Upper lobe of right lung (tissue), 1 donor: ENCODE data around the gene KRTAP10-12. TPM values are rescaled to one million over a fixed set of nuclear protein-coding genes. Genes with fewer than 3 reads are reported as not detected.

ENCODE experiments used
- ATAC-seq: fragments of 200-7000 bp; cut with Tn5 transposase; one replicate; pipeline ENCODE4 v1.9.1; 2020; ENCODE audit warnings: mild to moderate bottlenecking, moderate library complexity
- DNase-seq: peaks from one replicate; pipeline ENCODE4 v3.0.0-alpha.2; 2020
- H3K27ac ChIP-seq: fragments of 200-600 bp; one replicate; pipeline ENCODE4 v1.8.0; 2022
- H3K27me3 ChIP-seq: fragments of 200-600 bp; one replicate; pipeline ENCODE4 v1.8.0; 2022; ENCODE audit warnings: mild to moderate bottlenecking
- H3K36me3 ChIP-seq: fragments of 200-600 bp; one replicate; pipeline ENCODE4 v1.8.0; 2022
- H3K4me1 ChIP-seq: fragments of 200-600 bp; one replicate; pipeline ENCODE4 v1.8.0; 2022
- H3K4me3 ChIP-seq: fragments of 200-600 bp; one replicate; pipeline ENCODE4 v1.8.0; 2022; ENCODE audit warnings: mild to moderate bottlenecking
- H3K9me3 ChIP-seq: fragments of 200-600 bp; one replicate; pipeline ENCODE4 v1.8.0; 2022
- CTCF ChIP-seq: fragments of 200-600 bp; IDR thresholded peaks from one replicate; pipeline ENCODE4 v1.8.0; 2022; ENCODE audit warnings: antibody characterized with exemption
- intact Hi-C: fragments of 100-400 bp; cut with DNase I; formaldehyde crosslinking; loops from one replicate; pipeline ENCODE4 v1.11.0; 2022
- total RNA-seq: library from RNA; stranded (reverse); fragmentation: NEBNext Ultra II Directional; extraction: Animal tissue kit (Norgen Biotek cat#: 25700); gene quantifications from one replicate; pipeline ENCODE4 v1.2.1, GENCODE V29; 2021
- donor health status: DM: no; HTN: yes; CAD: no; lungs with severe emphysema.

The KRTAP10-12 gene
- total RNA-seq, 1 donor from 2014 or later: not detected

GRCh38 chr21:44714905-44715304 is 17.9 kb downstream of the KRTAP10-12 start:
- DNase-seq (no peak), ATAC-seq (no peak)
- Histone ChIP-seq H3K4me1 (peaks cover 3% of the 10 kb centered on the region), H3K27ac (no peak overlapping the region), H3K9me3 (no peaks in the 10 kb centered on the region), H3K27me3 (peaks cover 38% of the 10 kb centered on the region), H3K36me3 (no peaks in the 10 kb centered on the region), H3K4me3 (no peak overlapping the region)
- TF ChIP-seq CTCF: no peak
- intact Hi-C loops: no loop called here

DNA sequence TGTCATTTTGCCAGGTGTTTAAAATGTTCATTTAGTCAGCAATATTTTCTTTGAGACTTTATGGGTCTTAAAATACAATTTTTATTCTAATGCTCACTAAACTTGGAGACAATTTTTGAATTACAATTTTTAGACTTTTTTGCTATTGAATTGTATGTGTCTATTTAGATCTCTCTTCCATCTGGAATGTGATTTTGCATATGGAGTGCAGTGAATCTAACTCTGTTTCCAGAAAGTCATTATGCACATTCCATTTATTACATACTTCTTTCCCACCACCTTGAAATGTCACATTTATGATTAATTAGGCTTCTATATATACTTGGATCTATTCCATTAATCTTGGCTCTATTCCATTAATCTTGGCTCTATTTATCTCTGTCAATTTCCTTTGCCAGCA is 20.0 kb downstream of the KRTAP10-12 start:
- Histone ChIP-seq H3K36me3 (no peaks in the 10 kb centered on the region), H3K9me3 (no peaks in the 10 kb centered on the region), H3K27ac (no peak overlapping the region), H3K4me3 (no peak overlapping the region), H3K4me1 (no peaks in the 10 kb centered on the region), H3K27me3 (peaks cover 31% of the 10 kb centered on the region)
- DNase-seq: no peak
- no peak for TF ChIP-seq CTCF
- no peak for ATAC-seq
- intact Hi-C loops: no loop called here

- Histone ChIP-seq H3K9me3 (no peaks in the 10 kb centered on the region), H3K4me1 (no peaks in the 10 kb centered on the region), H3K27me3 (peaks cover 28% of the 10 kb centered on the region), H3K27ac (no peak overlapping the region), H3K36me3 (no peaks in the 10 kb centered on the region), H3K4me3 (no peak overlapping the region)
- intact Hi-C loops: no loop called here
- TF ChIP-seq CTCF: no peak
- DNase-seq: no peak
- ATAC-seq: no peak
These were observed 21.1 kb downstream of the KRTAP10-12 start for GRCh38 chr21:44718093-44718492.

DNA sequence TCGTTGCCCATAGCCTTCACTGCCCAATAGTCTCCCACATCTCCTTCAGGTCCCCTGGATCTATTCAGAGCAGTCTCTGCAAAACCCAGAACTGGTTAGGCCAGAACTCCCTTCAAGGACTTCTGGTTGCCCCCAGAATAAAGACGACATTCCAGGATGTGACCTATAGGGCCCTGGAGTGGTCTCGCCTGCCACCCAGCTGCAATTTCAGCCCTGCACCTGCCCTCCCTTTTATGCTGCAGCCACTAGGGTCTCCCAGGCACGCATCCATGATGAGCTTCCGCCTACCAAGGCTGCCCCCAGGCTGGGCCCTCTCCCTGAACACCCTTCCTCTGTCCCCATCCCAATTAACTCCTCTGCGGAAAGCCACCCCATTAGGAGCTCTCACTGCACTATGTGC is 21.6 kb downstream of the KRTAP10-12 start:
- H3K4me1 ChIP-seq: no peaks in the 10 kb centered on the region
- no peak for TF ChIP-seq CTCF
- intact Hi-C loops: no loop called here
- no peak for ATAC-seq
- H3K4me3 ChIP-seq: no peak overlapping the region
- peaks cover 28% of the 10 kb centered on the region for H3K27me3 ChIP-seq
- DNase-seq: peak; percentile 59
- H3K36me3 ChIP-seq: no peaks in the 10 kb centered on the region
- H3K9me3 ChIP-seq: no peaks in the 10 kb centered on the region
- H3K27ac ChIP-seq: no peak overlapping the region

DNA sequence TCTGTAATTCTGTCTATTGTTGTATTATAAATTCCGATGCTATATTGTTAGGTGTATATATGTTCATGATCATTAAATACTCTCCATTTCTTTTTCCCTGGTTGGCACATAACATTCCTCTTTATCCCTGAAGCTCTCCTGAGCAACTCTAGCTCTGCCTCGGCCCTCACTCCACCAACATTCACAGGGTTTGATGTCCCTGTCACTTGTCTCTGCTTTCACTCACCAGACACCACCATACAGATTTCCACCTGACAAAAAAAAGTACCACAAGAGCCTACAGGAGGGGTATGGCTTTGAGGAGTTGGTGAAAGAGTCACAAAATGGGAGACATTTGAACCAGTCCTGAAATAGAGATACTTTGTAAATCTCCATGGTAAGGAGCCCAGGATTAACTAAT is 23.2 kb downstream of the KRTAP10-12 start:
- Histone ChIP-seq H3K4me1 (no peaks in the 10 kb centered on the region), H3K4me3 (no peak overlapping the region), H3K9me3 (no peaks in the 10 kb centered on the region), H3K27me3 (peaks cover 39% of the 10 kb centered on the region), H3K36me3 (no peaks in the 10 kb centered on the region), H3K27ac (no peak overlapping the region)
- TF ChIP-seq CTCF: no peak
- ATAC-seq: no peak
- DNase-seq: no peak
- intact Hi-C loops: no loop called here

DNA sequence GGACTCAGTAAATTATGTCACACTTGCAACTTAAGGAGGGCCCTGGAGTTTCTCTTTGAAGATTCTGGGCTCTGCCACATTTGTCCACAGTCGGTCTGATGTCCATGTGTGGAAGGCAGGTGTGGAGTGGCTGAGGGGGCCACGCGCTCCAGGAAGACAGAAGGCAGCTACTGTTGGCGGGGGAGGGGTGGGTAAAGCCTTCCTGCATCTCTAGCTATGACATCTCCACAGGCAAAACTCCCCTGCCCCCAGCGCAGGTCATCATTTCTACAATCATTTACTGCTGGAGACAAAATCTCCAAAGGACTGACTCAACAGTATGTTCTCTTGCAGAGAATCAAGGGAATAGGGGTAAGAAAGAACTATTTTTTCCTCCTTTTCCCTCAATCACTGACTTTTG is 25.8 kb downstream of the KRTAP10-12 start:
- no peak for DNase-seq
- ATAC-seq: no peak
- Histone ChIP-seq H3K4me3 (no peak overlapping the region), H3K4me1 (no peaks in the 10 kb centered on the region), H3K36me3 (no peaks in the 10 kb centered on the region), H3K27me3 (peaks cover 62% of the 10 kb centered on the region), H3K27ac (no peak overlapping the region), H3K9me3 (no peaks in the 10 kb centered on the region)
- intact Hi-C loops: no loop called here
- TF ChIP-seq CTCF: no peak
